MM.1S (cell line): ENCODE data around the gene CLTC.

Experiments used
- DNase-seq: peaks from one replicate; pipeline ENCODE4 v3.0.0-alpha.2; 2015
- H2AFZ ChIP-seq: fragments of 300-600 bp; sonication (generic); 2 replicates; pipeline ENCODE4 v1.6.0; 2016; ENCODE audit warnings: antibody characterized with exemption, low read length
- H3F3A ChIP-seq: fragments of 300-600 bp; sonication (generic); 2 replicates; pipeline ENCODE4 v1.6.1; 2016; ENCODE audit warnings: mild to moderate bottlenecking, antibody characterized with exemption, low read length, moderate library complexity, mixed read lengths; ENCODE audit not compliant: insufficient read depth
- H3K27ac ChIP-seq: fragments of 300-600 bp; sonication (generic); 2 replicates; pipeline ENCODE4 v1.5.1; 2016; ENCODE audit warnings: mild to moderate bottlenecking, low read length
- H3K27me3 ChIP-seq: fragments of 300-600 bp; sonication (generic); replicated peaks from 2 replicates; pipeline ENCODE4 v1.6.0; 2016; ENCODE audit warnings: low read length; ENCODE audit not compliant: insufficient read depth
- H3K36me3 ChIP-seq: fragments of 300-600 bp; sonication (generic); replicated peaks from 2 replicates; pipeline ENCODE4 v1.6.1; 2016; ENCODE audit warnings: mild to moderate bottlenecking, low read length, mixed read lengths; ENCODE audit not compliant: insufficient read depth
- H3K4me1 ChIP-seq: fragments of 300-600 bp; sonication (generic); 2 replicates; pipeline ENCODE4 v1.6.1; 2016; ENCODE audit warnings: low read length, mixed read lengths
- H3K4me2 ChIP-seq: fragments of 300-600 bp; sonication (generic); 2 replicates; pipeline ENCODE4 v1.6.0; 2016; ENCODE audit warnings: low read depth, low read length
- H3K4me3 ChIP-seq: fragments of 300-600 bp; sonication (generic); 2 replicates; pipeline ENCODE4 v1.5.1; 2016; ENCODE audit warnings: low read length, mixed read lengths
- H3K79me2 ChIP-seq: fragments of 300-600 bp; sonication (generic); 2 replicates; pipeline ENCODE4 v1.6.1; 2016; ENCODE audit warnings: mixed run types, low read length, mixed read lengths
- H3K9ac ChIP-seq: fragments of 300-600 bp; sonication (generic); 2 replicates; pipeline ENCODE4 v1.6.1; 2016; ENCODE audit warnings: low read length, mixed read lengths
- H3K9me2 ChIP-seq: fragments of 300-600 bp; sonication (generic); replicated peaks from 2 replicates; pipeline ENCODE4 v1.6.1; 2016; ENCODE audit warnings: mild to moderate bottlenecking, low read length, mixed read lengths; ENCODE audit not compliant: insufficient read depth
- H3K9me3 ChIP-seq: fragments of 300-600 bp; sonication (generic); replicated peaks from 2 replicates; pipeline ENCODE4 v1.6.1; 2016; ENCODE audit warnings: mild to moderate bottlenecking, low read length, mixed read lengths; ENCODE audit not compliant: insufficient read depth
- H4K20me1 ChIP-seq: fragments of 300-600 bp; sonication (generic); 2 replicates; pipeline ENCODE4 v1.6.1; 2016; ENCODE audit warnings: mild to moderate bottlenecking, low read length, moderate library complexity, mixed read lengths; ENCODE audit not compliant: insufficient read depth
- EZH2 ChIP-seq: fragments of 300-600 bp; sonication (generic); optimal IDR thresholded peaks from 2 replicates; pipeline ENCODE3; 2017; ENCODE audit warnings: low read depth, mild to moderate bottlenecking, antibody characterized with exemption, low read length, mixed read lengths
- EZH2phosphoT487 ChIP-seq: fragments of 300-600 bp; sonication (generic); IDR thresholded peaks from 2 replicates; pipeline ENCODE4 v1.6.1; 2018; ENCODE audit warnings: antibody characterized with exemption, low read length
- TF ChIP-seq, protein P1 (sequence below): fragments of 300-600 bp; sonication (generic); IDR thresholded peaks from 2 replicates; pipeline ENCODE4 v1.5.1; 2016; ENCODE audit warnings: antibody characterized with exemption, low read length, mixed read lengths

Gene CLTC

GRCh38 chr17:59714255-59714654, 94.6 kb downstream of the CLTC start:
- Histone ChIP-seq H2AFZ (no peak overlapping the region), H3K9me2 (no peaks in the 10 kb centered on the region), H3K4me2 (no peak overlapping the region), H3K27ac (no peak overlapping the region), H3K36me3 (no peaks in the 10 kb centered on the region), H3K79me2 (peaks cover 92% of the 10 kb centered on the region), H3K4me3 (no peak overlapping the region), H4K20me1 (no peaks in the 10 kb centered on the region), H3K9me3 (no peaks in the 10 kb centered on the region), H3K4me1 (0 out of 2 replicates have a peak, but pooled peaks cover under 1% of the 10 kb centered on the region), H3K27me3 (no peaks in the 10 kb centered on the region), H3K9ac (no peak overlapping the region), H3F3A (no peaks in the 10 kb centered on the region)
- TF ChIP-seq EZH2phosphoT487, result no peak
- TF ChIP-seq, protein P1, sequence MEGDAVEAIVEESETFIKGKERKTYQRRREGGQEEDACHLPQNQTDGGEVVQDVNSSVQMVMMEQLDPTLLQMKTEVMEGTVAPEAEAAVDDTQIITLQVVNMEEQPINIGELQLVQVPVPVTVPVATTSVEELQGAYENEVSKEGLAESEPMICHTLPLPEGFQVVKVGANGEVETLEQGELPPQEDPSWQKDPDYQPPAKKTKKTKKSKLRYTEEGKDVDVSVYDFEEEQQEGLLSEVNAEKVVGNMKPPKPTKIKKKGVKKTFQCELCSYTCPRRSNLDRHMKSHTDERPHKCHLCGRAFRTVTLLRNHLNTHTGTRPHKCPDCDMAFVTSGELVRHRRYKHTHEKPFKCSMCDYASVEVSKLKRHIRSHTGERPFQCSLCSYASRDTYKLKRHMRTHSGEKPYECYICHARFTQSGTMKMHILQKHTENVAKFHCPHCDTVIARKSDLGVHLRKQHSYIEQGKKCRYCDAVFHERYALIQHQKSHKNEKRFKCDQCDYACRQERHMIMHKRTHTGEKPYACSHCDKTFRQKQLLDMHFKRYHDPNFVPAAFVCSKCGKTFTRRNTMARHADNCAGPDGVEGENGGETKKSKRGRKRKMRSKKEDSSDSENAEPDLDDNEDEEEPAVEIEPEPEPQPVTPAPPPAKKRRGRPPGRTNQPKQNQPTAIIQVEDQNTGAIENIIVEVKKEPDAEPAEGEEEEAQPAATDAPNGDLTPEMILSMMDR, result no peak
- no peak for DNase-seq

DNA sequence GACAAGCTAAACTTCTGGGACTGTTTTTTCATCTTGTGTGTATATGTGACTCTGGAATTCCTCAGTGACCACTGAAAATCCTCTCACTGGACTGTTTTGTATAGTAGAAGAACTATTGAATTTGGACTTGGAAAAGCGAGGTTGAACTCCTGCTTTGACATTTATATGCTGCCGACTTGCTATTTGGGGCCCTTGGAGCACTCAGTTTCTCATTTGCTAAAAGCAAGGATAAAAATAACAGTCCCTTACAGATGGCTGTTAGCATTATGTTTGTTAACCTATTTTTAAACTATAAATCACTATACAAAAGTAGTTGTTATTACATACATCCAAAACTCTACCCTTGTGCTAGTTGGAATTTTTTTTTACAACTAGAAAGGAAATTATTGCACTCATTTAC, 96.7 kb downstream of the CLTC start:
- TF ChIP-seq EZH2, result no peak
- no peaks in the 10 kb centered on the region for H3K4me1 ChIP-seq

GRCh38 chr17:59719526-59719925, 99.8 kb downstream of the CLTC start:
- H3K27me3 ChIP-seq, result no peaks in the 10 kb centered on the region

More for the DNA sequence above, 96.7 kb downstream of the CLTC start:
- Histone ChIP-seq H2AFZ (no peak overlapping the region), H3K9me3 (no peaks in the 10 kb centered on the region), H3K79me2 (peaks cover 89% of the 10 kb centered on the region), H3K9ac (no peak overlapping the region), H3F3A (no peaks in the 10 kb centered on the region), H3K27me3 (no peaks in the 10 kb centered on the region), H3K36me3 (no peaks in the 10 kb centered on the region), H3K4me3 (no peak overlapping the region), H4K20me1 (no peaks in the 10 kb centered on the region), H3K4me2 (no peak overlapping the region), H3K27ac (no peak overlapping the region), H3K9me2 (no peaks in the 10 kb centered on the region)
- no peak for DNase-seq

GRCh38 chr17:59722623-59723022, 102.9 kb downstream of the CLTC start:
- no peaks in the 10 kb centered on the region for H3K9me3 ChIP-seq
- H3K4me2 ChIP-seq, result no peak overlapping the region
- no peak for DNase-seq
- H2AFZ ChIP-seq, result no peak overlapping the region
- peaks cover 62% of the 10 kb centered on the region for H3K79me2 ChIP-seq
- peaks cover 5% of the 10 kb centered on the region; the same call in 1 of the 2 replicates for H4K20me1 ChIP-seq
- H3F3A ChIP-seq, result no peaks in the 10 kb centered on the region
- H3K9ac ChIP-seq, result no peak overlapping the region
- H3K4me3 ChIP-seq, result no peak overlapping the region
- H3K27ac ChIP-seq, result no peak overlapping the region
- H3K9me2 ChIP-seq, result no peaks in the 10 kb centered on the region
- H3K27me3 ChIP-seq, result no peaks in the 10 kb centered on the region
- no peaks in the 10 kb centered on the region for H3K36me3 ChIP-seq
- H3K4me1 ChIP-seq, result no peaks in the 10 kb centered on the region
- TF ChIP-seq, protein P1, result no peak
- TF ChIP-seq EZH2phosphoT487 (no peak), EZH2 (no peak)

More at GRCh38 chr17:59719526-59719925, 99.8 kb downstream of the CLTC start:
- TF ChIP-seq, protein P1, result no peak
- TF ChIP-seq EZH2 (no peak), EZH2phosphoT487 (no peak)
- Histone ChIP-seq H3K9me2 (no peaks in the 10 kb centered on the region), H3K79me2 (peaks cover 84% of the 10 kb centered on the region), H3K4me1 (no peaks in the 10 kb centered on the region), H3K9me3 (no peaks in the 10 kb centered on the region), H3F3A (no peaks in the 10 kb centered on the region), H3K36me3 (no peaks in the 10 kb centered on the region), H3K4me2 (no peak overlapping the region), H3K4me3 (no peak overlapping the region), H4K20me1 (peaks cover 5% of the 10 kb centered on the region; the same call in 1 of the 2 replicates), H3K27ac (no peak overlapping the region), H3K9ac (no peak overlapping the region), H2AFZ (no peak overlapping the region)
- DNase-seq, result no peak
